ENCODE measurements around the gene CNGA4. TPM values are rescaled to one million over a fixed set of nuclear protein-coding genes. Genes with fewer than 3 reads are reported as not detected.
A peak's percentile ranks its signal among the peaks of the same experiment; 100 is the strongest.

The CNGA4 gene, protein sequence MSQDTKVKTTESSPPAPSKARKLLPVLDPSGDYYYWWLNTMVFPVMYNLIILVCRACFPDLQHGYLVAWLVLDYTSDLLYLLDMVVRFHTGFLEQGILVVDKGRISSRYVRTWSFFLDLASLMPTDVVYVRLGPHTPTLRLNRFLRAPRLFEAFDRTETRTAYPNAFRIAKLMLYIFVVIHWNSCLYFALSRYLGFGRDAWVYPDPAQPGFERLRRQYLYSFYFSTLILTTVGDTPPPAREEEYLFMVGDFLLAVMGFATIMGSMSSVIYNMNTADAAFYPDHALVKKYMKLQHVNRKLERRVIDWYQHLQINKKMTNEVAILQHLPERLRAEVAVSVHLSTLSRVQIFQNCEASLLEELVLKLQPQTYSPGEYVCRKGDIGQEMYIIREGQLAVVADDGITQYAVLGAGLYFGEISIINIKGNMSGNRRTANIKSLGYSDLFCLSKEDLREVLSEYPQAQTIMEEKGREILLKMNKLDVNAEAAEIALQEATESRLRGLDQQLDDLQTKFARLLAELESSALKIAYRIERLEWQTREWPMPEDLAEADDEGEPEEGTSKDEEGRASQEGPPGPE
- total RNA-seq, result not detected

DNA sequence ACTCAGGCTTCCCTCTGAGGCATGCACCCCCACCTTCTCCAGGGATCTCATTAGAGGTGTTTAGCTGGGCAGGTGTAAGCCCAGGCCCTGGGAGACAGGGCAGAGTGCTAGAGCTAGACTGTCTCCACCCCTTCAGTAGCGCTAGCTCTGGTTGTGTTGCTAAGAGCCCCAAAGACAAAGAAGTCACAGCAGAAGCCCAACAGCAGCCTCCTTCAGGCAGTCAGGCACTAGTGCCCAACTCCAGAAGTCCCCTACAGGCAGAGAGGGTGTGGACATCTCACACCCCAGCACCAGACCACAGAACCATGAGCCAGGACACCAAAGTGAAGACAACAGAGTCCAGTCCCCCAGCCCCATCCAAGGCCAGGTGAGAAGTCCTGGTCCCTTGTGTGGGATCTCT, at the start of gene CNGA4:
Gene CNGA4 (plus strand): TSS at position 188 of the 400 bp plus-strand sequence. CDS start 118 bp downstream, at position 306.
- ATAC-seq (no peak), DNase-seq (ENCODE audit: low spot score) (no peak)
- H3K27ac Mint-ChIP-seq, result no peak within 1 kb of the TSS
- no peaks in the 10 kb centered on the region for H3K9me3 Mint-ChIP-seq
- no peaks in the 10 kb centered on the region for H3K27me3 Mint-ChIP-seq
- no peaks in the 10 kb centered on the region for H3K36me3 Mint-ChIP-seq
- H3K4me1 Mint-ChIP-seq (ENCODE audit: low read depth in 2 of 2), result peaks cover 15 to 17% of the 10 kb centered on the region in 2 donors
- H3K4me3 Mint-ChIP-seq, result no peak within 1 kb of the TSS

DNA sequence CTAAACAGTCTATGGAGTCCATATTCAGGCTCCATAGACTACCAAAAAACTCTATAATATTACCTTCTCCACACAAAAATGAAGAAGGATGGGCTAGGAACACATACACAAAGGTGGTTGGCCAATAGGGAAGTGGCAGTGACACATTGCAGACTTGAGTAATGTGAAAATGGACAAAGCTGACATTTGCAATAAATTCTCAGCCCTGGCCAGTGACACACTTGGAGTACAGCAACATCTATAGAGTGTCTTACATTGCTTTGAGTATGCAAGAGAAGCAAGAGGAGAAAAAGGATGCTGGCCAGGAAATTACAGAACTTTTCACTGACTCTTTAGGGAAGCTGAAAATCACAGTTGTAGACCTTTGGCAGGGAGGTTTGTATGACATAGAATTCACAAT, 47.1 kb upstream of the CNGA4 start:
- Mint-ChIP-seq H3K9me3 (peaks cover 7% of the 10 kb centered on the region), H3K27ac (no peak overlapping the region), H3K4me1 (ENCODE audit: low read depth in 2 of 2) (peaks cover 40% of the 10 kb centered on the region in 2 donors), H3K4me3 (no peak overlapping the region), H3K36me3 (peaks cover 12% of the 10 kb centered on the region), H3K27me3 (no peaks in the 10 kb centered on the region)
- no peak for DNase-seq (ENCODE audit: low spot score)
- no peak for ATAC-seq

DNA sequence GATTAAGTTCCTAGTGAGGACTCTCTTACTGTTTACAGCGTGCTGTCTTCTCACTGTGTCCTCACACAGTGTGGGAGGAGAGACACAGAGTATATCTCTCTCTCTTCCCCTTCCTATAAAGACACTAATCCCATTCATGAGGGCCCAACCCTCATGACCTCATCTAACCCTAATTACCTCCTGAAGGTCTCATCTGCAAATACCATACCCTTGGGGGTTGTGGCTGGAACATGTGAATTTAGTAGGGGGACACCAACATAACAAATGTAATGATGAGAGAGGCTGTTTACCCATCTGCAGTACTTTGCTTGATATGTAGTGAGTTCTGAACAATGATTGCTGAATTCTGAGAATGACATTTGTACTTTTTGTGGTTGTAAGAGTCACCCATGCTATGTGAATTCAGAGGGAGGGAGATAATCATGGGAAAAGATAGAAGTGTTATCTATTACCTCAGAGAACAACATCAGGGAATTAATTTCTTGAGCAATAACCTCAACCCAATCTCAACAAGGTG, 44.8 kb upstream of the CNGA4 start:
- peak overlapping the region; percentile 85 to 97 for H3K27ac Mint-ChIP-seq
- DNase-seq (ENCODE audit: low spot score) (no peak), ATAC-seq (peak; percentile 54 to 71)
- peaks cover 7% of the 10 kb centered on the region for H3K9me3 Mint-ChIP-seq
- peak overlapping the region; percentile 63 for H3K4me3 Mint-ChIP-seq
- H3K4me1 Mint-ChIP-seq (ENCODE audit: low read depth in 2 of 2), result peaks cover 56 to 61% of the 10 kb centered on the region in 2 donors
- no peaks in the 10 kb centered on the region for H3K27me3 Mint-ChIP-seq
- H3K36me3 Mint-ChIP-seq, result peaks cover 12% of the 10 kb centered on the region

DNA sequence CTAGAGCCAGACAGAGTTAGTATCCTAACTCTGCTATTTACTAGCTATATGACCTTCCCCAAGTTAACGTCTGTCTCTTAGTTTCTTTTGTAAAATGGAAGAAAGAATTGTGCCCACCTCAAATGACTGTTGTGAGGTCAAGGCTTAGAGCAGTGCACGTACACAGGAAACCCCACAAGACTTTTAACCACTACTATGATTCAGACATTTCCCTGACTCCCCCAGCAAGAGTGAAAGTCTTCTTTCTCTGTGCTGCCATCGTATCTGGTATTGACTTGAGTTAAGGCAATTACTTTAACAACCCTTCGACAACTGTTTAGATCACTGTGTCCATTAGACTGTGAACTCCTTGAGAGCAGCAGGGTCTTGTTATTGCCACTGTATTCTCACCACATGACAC, 42.5 kb upstream of the CNGA4 start:
- Mint-ChIP-seq H3K4me3 (peak overlapping the region; percentile 87), H3K27ac (peak overlapping the region; percentile 85 to 97), H3K27me3 (no peaks in the 10 kb centered on the region), H3K9me3 (peaks cover 7% of the 10 kb centered on the region), H3K4me1 (ENCODE audit: low read depth in 2 of 2) (peaks cover 74 to 79% of the 10 kb centered on the region in 2 donors), H3K36me3 (peaks cover 17% of the 10 kb centered on the region)
- ATAC-seq (peak; percentile 81 to 87), DNase-seq (ENCODE audit: low spot score) (peak; percentile 77)

DNA sequence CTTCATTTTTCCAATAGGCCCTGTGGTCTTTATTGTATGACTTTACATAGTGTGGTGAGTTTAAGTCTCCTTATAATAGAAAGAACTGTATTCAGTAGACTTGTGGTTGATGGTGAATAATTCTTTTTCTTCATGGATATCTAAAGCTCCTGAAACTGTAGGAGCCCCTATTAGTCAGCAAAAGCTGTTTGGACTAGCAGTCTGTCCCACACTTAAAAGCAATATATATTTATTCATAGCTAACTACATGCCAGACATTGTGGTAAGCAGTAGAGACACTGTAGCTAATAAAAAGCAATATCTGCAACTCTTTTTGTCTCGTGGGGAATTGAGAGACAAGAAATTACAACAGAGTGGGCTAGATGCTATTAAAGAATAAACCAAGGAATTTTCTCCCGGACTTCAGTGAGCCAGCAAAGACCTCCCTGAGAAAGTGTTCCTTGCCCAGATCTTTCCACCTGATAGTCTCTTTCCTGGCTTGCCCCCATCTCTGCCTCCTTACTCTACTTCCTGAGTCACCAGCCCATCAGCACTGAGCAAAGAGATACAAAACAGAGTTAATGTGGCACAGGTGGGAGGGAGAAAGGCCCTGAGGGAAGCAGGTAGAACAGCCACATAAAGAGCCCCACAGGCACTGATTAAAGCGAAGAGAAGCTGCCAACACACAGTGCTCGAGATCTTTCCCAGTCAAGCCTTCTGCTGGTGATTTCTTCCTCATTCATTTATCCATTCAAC, 41.3 kb upstream of the CNGA4 start:
- H3K27ac Mint-ChIP-seq, result peak overlapping the region; percentile 85 to 97

DNA sequence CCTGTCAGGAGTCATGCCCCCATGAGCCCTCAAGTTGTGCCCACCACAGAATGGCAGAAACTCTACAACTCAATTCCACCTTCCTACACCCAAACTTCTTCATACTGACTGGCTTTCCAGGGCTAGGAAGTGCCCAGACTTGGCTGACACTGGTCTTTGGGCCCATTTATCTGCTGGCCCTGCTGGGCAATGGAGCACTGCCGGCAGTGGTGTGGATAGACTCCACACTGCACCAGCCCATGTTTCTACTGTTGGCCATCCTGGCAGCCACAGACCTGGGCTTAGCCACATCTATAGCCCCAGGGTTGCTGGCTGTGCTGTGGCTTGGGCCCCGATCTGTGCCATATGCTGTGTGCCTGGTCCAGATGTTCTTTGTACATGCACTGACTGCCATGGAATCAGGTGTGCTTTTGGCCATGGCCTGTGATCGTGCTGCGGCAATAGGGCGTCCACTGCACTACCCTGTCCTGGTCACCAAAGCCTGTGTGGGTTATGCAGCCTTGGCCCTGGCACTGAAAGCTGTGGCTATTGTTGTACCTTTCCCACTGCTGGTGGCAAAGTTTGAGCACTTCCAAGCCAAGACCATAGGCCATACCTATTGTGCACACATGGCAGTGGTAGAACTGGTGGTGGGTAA, 39.6 kb upstream of the CNGA4 start, which contains the start of gene OR52W1:
Gene OR52W1 (plus strand): TSS at position 51 of the 637 bp plus-strand sequence. CDS start 0 bp downstream, at position 51.
- ATAC-seq (no peak), DNase-seq (ENCODE audit: low spot score) (no peak)
- peaks cover 19% of the 10 kb centered on the region for H3K36me3 Mint-ChIP-seq
- H3K4me1 Mint-ChIP-seq (ENCODE audit: low read depth in 2 of 2), result peaks cover 79 to 87% of the 10 kb centered on the region in 2 donors
- peak within 1 kb of the TSS; percentile 85 for H3K4me3 Mint-ChIP-seq
- peak within 1 kb of the TSS; percentile 87 to 99 for H3K27ac Mint-ChIP-seq
- H3K27me3 Mint-ChIP-seq, result no peaks in the 10 kb centered on the region
- H3K9me3 Mint-ChIP-seq, result peaks cover 10% of the 10 kb centered on the region

More for the DNA sequence above, 41.3 kb upstream of the CNGA4 start:
- H3K9me3 Mint-ChIP-seq, result peaks cover 7% of the 10 kb centered on the region
- peaks cover 12% of the 10 kb centered on the region for H3K36me3 Mint-ChIP-seq
- H3K4me3 Mint-ChIP-seq, result peak overlapping the region; percentile 87
- H3K27me3 Mint-ChIP-seq, result no peaks in the 10 kb centered on the region
- H3K4me1 Mint-ChIP-seq (ENCODE audit: low read depth in 2 of 2), result peaks cover 76 to 83% of the 10 kb centered on the region in 2 donors
- DNase-seq (ENCODE audit: low spot score) (no peak), ATAC-seq (no peak)

DNA sequence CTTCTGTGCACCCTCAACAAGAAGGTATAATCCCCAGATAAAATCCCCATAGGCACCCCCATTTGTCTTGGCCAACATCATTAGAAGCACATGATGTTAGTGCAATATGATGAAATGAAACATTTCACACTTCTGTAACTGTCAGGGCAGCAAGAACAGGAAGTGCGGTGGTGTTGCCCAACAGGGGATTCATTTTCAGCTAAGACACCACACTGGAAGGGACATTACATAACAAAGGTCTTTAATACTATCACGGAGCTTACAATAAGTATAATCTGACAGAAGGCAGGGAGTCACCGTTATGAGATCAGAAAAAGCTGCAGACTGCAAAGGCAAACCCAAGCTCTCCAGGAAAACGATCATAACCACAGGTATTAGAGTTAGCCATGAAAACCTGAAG, 37.9 kb upstream of the CNGA4 start:
- H3K4me1 Mint-ChIP-seq (ENCODE audit: low read depth in 2 of 2), result peaks cover 84 to 93% of the 10 kb centered on the region in 2 donors

DNA sequence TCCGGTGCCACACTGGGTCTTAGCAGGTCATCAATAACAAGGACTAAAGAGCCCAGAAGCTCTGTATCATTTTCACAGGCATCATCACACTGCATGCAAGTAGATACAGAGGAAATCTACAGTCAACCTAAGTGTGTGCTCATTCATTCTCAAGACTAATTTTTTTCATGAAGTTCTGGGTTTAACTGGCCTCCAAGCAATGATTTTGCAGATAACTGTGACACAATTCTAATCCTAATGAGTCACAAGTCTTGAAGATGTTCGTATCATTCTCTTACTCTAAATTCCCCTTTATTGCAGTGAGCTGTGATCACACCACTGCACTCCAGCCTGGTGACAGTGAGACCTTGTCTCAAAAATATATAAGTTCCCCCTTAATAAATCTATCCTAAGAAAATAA, 37.4 kb upstream of the CNGA4 start:
- Mint-ChIP-seq H3K36me3 (peaks cover 22% of the 10 kb centered on the region), H3K27ac (peak overlapping the region; percentile 87 to 99), H3K27me3 (no peaks in the 10 kb centered on the region), H3K4me1 (ENCODE audit: low read depth in 2 of 2) (peaks cover 79 to 88% of the 10 kb centered on the region in 2 donors), H3K9me3 (peaks cover 5% of the 10 kb centered on the region), H3K4me3 (peak overlapping the region; percentile 85)
- ATAC-seq (peak; percentile 76 to 85), DNase-seq (ENCODE audit: low spot score) (no peak)

More for the DNA sequence above, 37.9 kb upstream of the CNGA4 start:
- peak; percentile 92 for DNase-seq (ENCODE audit: low spot score)
- Mint-ChIP-seq H3K9me3 (peaks cover 10% of the 10 kb centered on the region), H3K4me3 (peak overlapping the region; percentile 85), H3K27me3 (no peaks in the 10 kb centered on the region), H3K36me3 (peaks cover 24% of the 10 kb centered on the region), H3K27ac (peak overlapping the region; percentile 87 to 99)
- peak; percentile 68 to 84 for ATAC-seq

DNA sequence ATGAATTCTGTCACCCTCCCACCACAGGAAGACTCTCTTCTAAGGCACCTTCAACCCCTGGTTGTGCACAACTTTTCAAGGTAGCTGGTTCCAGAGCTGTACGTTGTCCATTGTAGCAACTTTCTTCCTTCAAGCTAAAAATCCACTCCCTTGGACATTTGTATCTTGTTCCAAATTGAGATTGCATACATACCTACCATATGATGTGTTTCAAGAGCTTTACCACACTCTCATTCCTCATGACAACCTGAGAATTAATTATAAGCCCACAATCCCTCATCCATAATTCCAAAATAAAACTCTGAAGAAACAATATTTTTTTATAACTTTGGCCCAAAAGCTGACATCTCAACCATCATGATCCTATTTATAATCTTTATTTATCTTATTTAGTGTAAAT, 36.8 kb upstream of the CNGA4 start:
- Mint-ChIP-seq H3K4me3 (peak overlapping the region; percentile 56), H3K27ac (peak overlapping the region; percentile 87 to 99), H3K4me1 (ENCODE audit: low read depth in 2 of 2) (peaks cover 80 to 85% of the 10 kb centered on the region in 2 donors), H3K36me3 (peaks cover 26% of the 10 kb centered on the region), H3K9me3 (peaks cover 4% of the 10 kb centered on the region), H3K27me3 (no peaks in the 10 kb centered on the region)
- ATAC-seq (no peak), DNase-seq (ENCODE audit: low spot score) (no peak)

DNA sequence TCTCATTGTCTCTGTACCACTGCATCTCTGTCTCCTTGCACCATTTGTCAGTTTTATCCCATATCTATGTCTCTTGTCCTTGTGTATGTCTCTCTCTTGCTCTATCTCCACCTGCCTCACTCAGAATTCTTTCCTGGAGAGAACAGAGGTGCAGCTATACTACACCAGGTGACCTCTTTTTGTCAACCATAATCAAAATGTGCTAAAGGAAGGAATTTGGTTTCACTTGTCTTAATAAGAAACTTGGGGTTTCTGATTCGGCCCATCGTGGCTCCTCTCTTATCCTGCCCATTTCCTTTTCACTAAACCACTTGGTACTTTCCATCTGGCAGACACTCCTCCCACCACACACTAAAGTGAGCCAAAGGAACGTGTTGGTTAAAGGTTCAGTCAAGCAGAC, 35.6 kb upstream of the CNGA4 start:
- peaks cover 27% of the 10 kb centered on the region for H3K36me3 Mint-ChIP-seq
- H3K9me3 Mint-ChIP-seq, result peaks cover 4% of the 10 kb centered on the region
- peaks cover 72 to 73% of the 10 kb centered on the region in 2 donors for H3K4me1 Mint-ChIP-seq (ENCODE audit: low read depth in 2 of 2)
- H3K27ac Mint-ChIP-seq, result peak overlapping the region; percentile 87 to 99
- peak; percentile 75 for DNase-seq (ENCODE audit: low spot score)
- peak overlapping the region; percentile 84 for H3K4me3 Mint-ChIP-seq
- ATAC-seq, result peak; percentile 43 to 48
- no peaks in the 10 kb centered on the region for H3K27me3 Mint-ChIP-seq

DNA sequence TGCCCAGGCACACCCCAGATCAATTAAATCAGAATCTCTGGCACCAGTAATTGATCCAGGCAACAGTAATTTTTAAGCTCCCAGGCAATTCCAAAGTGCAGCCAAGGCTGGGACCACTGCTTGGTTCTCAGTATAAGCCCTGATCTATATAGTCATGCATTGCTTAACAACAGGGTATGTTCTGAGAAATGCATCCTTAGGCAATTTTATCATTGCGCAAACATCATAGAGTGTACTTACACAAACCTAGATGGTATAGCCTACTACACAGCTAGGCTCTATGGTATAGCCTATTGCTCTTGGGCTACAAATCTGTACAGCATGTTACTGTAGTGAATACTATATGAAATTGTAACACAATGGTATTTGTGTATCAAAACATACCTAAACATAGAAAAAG, 34.2 kb upstream of the CNGA4 start:
- H3K27ac Mint-ChIP-seq, result peak overlapping the region; percentile 87 to 99
- H3K4me1 Mint-ChIP-seq (ENCODE audit: low read depth in 2 of 2), result peaks cover 61 to 66% of the 10 kb centered on the region in 2 donors
- H3K9me3 Mint-ChIP-seq, result peaks cover 4% of the 10 kb centered on the region
- DNase-seq (ENCODE audit: low spot score), result no peak
- peaks cover 34% of the 10 kb centered on the region for H3K36me3 Mint-ChIP-seq
- peak overlapping the region; percentile 84 for H3K4me3 Mint-ChIP-seq
- H3K27me3 Mint-ChIP-seq, result no peaks in the 10 kb centered on the region
- peak; percentile 52 to 57 for ATAC-seq

DNA sequence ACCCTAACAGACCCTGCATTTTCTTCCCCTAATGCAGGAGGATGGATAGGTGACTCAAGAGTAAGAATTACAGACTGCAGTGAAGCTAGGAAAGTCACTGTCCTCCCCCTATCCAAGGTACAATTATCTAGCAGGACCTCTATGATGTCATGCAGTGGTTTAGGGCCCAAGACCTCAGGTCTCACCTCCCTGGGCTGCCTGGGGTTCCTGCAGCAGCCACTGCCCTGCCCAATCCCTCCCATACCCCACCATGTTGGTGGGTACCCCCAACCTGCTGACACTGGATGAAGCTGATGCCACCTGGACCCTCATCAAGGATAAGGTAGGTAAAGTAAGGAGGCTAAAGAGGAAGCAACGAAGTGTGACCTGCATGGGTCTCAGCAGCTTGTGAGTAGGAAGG, 33.5 kb upstream of the CNGA4 start, which contains the start of gene C11orf42:
Gene C11orf42 (plus strand): TSS at position 192 of the 400 bp plus-strand sequence. CDS start 59 bp downstream, at position 251.
- no peak for DNase-seq (ENCODE audit: low spot score)
- H3K4me3 Mint-ChIP-seq, result peak within 1 kb of the TSS; percentile 84
- ATAC-seq, result no peak
- H3K27ac Mint-ChIP-seq, result peak within 1 kb of the TSS; percentile 87 to 99
- no peaks in the 10 kb centered on the region for H3K27me3 Mint-ChIP-seq
- H3K9me3 Mint-ChIP-seq, result peaks cover 4% of the 10 kb centered on the region
- peaks cover 55 to 60% of the 10 kb centered on the region in 2 donors for H3K4me1 Mint-ChIP-seq (ENCODE audit: low read depth in 2 of 2)
- peaks cover 34% of the 10 kb centered on the region for H3K36me3 Mint-ChIP-seq

All from natural killer cell treated with Interleukin-12 subunit alpha and Interleukin-12 subunit beta and Interleukin-15 and Interleukin-18, amount 100 ng/mL, for 72 hours (primary cell).